Esophagus muscularis mucosa (tissue), 4 donors: ENCODE data around the gene LIPN. TPM values are rescaled to one million over a fixed set of nuclear protein-coding genes. Genes with fewer than 3 reads are reported as not detected.

Source experiments
- DNase-seq: peaks from one replicate; pipeline ENCODE4 v3.0.0-alpha.2; 2017; ENCODE audit errors: extremely low spot score
- H3K27ac ChIP-seq, 4 donors: fragments of 200-600 bp; sonication (generic); replicated peaks in 1 of 4; 1 replicate in 3 of 4; 2 replicates in 1 of 4; pipeline ENCODE4 v1.5.1; 2016 to 2019; ENCODE audit warnings: mild to moderate bottlenecking in 1 of 4
- H3K27me3 ChIP-seq, 4 donors: fragments of 200-600 bp; sonication (generic); one replicate each; pipeline versions ENCODE4 v1.5.1 to v1.6.0; 2016 to 2019
- H3K36me3 ChIP-seq, 4 donors: fragments of 200-600 bp; sonication (generic); one replicate each; pipeline ENCODE4 v1.5.1; 2016 to 2019
- H3K4me1 ChIP-seq, 4 donors: fragments of 200-600 bp; sonication (generic); one replicate each; pipeline ENCODE4 v1.5.1; 2016 to 2019
- H3K4me3 ChIP-seq, 4 donors: fragments of 200-600 bp; sonication (generic); 1 replicate in 2 of 4; 2 replicates in 2 of 4; pipeline ENCODE4 v1.5.1; 2016 to 2019; ENCODE audit warnings: mild to moderate bottlenecking in 4 of 4, moderate library complexity in 1 of 4
- H3K9me3 ChIP-seq, 4 donors: fragments of 200-600 bp; sonication (generic); 1 replicate in 3 of 4; 2 replicates in 1 of 4; pipeline ENCODE4 v1.5.1; 2016 to 2019
- EP300 ChIP-seq: sonication (generic); formaldehyde crosslinking; IDR thresholded peaks from one replicate; pipeline ENCODE4 v1.6.1; 2017; ENCODE audit warnings: antibody characterized with exemption
- POLR2A ChIP-seq: fragments of 450-650 bp; IDR thresholded peaks from one replicate; pipeline ENCODE4 v1.6.1; 2017; ENCODE audit warnings: antibody characterized with exemption, moderate library complexity, mild to moderate bottlenecking, low read depth
- POLR2AphosphoS5 ChIP-seq, 2 donors: sonication (generic); formaldehyde crosslinking; IDR thresholded peaks; one replicate each; pipeline ENCODE4 v1.6.1; 2017; ENCODE audit warnings: antibody characterized with exemption in 2 of 2
- WGBS: methylation state at CpG from one replicate; pipeline ENCODE4 v1.1.5; 2018; 5-methylcytosine and 5-hydroxymethylcytosine counted together
- intact Hi-C: fragments of 100-400 bp; cut with DNase I; formaldehyde crosslinking; loops from one replicate; pipeline ENCODE4 v1.15.1; 2023
- total RNA-seq, 4 donors: library from RNA; depleted of rRNA; stranded (reverse); fragments of >200 nt; gene quantifications; one replicate each; pipeline versions ENCODE4 v1.1.0 to v1.2.1, GENCODE V29; 2016
- TF ChIP-seq, protein P1 (sequence below), 3 experiments: fragments of 200-600 bp in 2 of 3; fragments of 450-650 bp in 1 of 3; sonication (generic) in 2 of 3; IDR thresholded peaks; one replicate each; pipeline ENCODE4 v1.5.1; 2017 to 2019; ENCODE audit warnings: antibody characterized with exemption in 3 of 3, mild to moderate bottlenecking in 2 of 3, moderate library complexity in 1 of 3

LIPN gene
- under 1 TPM in 1 of 4 donors, not detected in 3; 0.33 TPM for total RNA-seq

DNA sequence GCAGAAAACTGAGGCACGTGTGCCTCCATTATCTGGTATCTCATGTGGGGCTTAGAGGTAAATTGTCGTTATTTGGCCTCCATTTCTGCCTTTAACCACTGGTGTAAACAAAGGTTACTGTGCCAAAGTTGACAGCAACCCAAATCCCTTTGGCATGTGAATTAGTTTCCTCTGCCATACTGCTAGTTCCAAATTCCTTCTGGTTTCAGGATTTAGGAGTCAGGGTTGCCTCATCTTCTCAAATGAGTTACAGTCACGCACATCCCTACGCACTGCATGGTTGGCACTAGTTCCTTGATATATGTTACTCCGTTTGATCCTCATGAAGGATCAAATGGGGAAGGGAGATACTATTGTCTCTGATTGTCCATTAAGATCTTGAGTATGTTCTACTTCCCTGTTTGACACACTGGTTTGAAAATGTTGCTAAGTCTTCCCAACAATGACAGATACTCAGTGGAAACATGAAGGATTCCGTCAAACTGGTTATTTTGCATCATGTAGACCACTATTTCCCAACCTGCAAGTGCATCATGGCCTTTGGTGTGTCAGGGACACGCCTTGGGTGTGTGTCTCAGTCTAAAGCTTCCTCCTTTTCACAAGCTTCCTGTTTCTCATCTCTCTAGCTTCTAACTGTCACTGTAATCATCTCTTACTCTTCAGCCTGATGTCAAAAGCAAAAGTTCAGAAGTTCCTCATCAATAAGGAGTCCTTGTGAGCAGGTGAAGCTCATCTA, at the start of gene LIPN:
LIPN (plus strand) TSS at position 655 of the 736 bp plus-strand sequence. CDS start 1,386 bp downstream, outside the sequence.
- intact Hi-C loops, result no loop called here
- H3K36me3 ChIP-seq, result no peaks in the 10 kb centered on the region
- H3K4me3 ChIP-seq, result no peak within 1 kb of the TSS
- no peaks in the 10 kb centered on the region for H3K4me1 ChIP-seq
- no peak within 1 kb of the TSS for H3K27ac ChIP-seq
- H3K9me3 ChIP-seq, result no peaks in the 10 kb centered on the region
- WGBS, result 71% methylated on average over 7 of the region's 7 CpGs
- no peak for TF ChIP-seq EP300
- TF ChIP-seq, protein P1, sequence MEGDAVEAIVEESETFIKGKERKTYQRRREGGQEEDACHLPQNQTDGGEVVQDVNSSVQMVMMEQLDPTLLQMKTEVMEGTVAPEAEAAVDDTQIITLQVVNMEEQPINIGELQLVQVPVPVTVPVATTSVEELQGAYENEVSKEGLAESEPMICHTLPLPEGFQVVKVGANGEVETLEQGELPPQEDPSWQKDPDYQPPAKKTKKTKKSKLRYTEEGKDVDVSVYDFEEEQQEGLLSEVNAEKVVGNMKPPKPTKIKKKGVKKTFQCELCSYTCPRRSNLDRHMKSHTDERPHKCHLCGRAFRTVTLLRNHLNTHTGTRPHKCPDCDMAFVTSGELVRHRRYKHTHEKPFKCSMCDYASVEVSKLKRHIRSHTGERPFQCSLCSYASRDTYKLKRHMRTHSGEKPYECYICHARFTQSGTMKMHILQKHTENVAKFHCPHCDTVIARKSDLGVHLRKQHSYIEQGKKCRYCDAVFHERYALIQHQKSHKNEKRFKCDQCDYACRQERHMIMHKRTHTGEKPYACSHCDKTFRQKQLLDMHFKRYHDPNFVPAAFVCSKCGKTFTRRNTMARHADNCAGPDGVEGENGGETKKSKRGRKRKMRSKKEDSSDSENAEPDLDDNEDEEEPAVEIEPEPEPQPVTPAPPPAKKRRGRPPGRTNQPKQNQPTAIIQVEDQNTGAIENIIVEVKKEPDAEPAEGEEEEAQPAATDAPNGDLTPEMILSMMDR (IDR thresholded peaks at IDR 0.05), result no peak
- no peak for TF ChIP-seq POLR2AphosphoS5 (IDR thresholded peaks at IDR 0.05)
- no peak for TF ChIP-seq POLR2A
- no peaks in the 10 kb centered on the region for H3K27me3 ChIP-seq
- DNase-seq, result no peak

GRCh38 chr10:88715517-88715916, 44.3 kb upstream of the LIPN start:
- H3K36me3 ChIP-seq, result no peaks in the 10 kb centered on the region
- no peak overlapping the region for H3K4me3 ChIP-seq
- intact Hi-C loops, result no loop called here
- DNase-seq, result no peak
- H3K9me3 ChIP-seq, result no peaks in the 10 kb centered on the region
- no peak overlapping the region for H3K27ac ChIP-seq
- no peaks in the 10 kb centered on the region for H3K27me3 ChIP-seq
- TF ChIP-seq, protein P1 (IDR thresholded peaks at IDR 0.05), result no peak
- TF ChIP-seq POLR2AphosphoS5 (IDR thresholded peaks at IDR 0.05), result no peak
- no peak for TF ChIP-seq EP300
- TF ChIP-seq POLR2A, result no peak
- H3K4me1 ChIP-seq, result no peaks in the 10 kb centered on the region
- WGBS, result 97% methylated on average over 1 of the region's 1 CpG

- no peaks in the 10 kb centered on the region for H3K27me3 ChIP-seq
- no peaks in the 10 kb centered on the region for H3K36me3 ChIP-seq
- no peak for DNase-seq
- no peak for TF ChIP-seq EP300
- no peak for TF ChIP-seq POLR2A
- TF ChIP-seq, protein P1 (IDR thresholded peaks at IDR 0.05), result no peak
- no peak for TF ChIP-seq POLR2AphosphoS5 (IDR thresholded peaks at IDR 0.05)
- no peaks in the 10 kb centered on the region for H3K4me1 ChIP-seq
- H3K9me3 ChIP-seq, result no peaks in the 10 kb centered on the region
- WGBS, result 46% methylated on average over 4 of the region's 4 CpGs
- intact Hi-C loops, result no loop called here
- no peak overlapping the region for H3K4me3 ChIP-seq
- no peak overlapping the region for H3K27ac ChIP-seq
These were observed 38.4 kb upstream of the LIPN start for GRCh38 chr10:88721392-88721791.

- no peaks in the 10 kb centered on the region for H3K9me3 ChIP-seq
- H3K27me3 ChIP-seq, result peaks cover 0 to 11% (median 0%) of the 10 kb centered on the region in 4 donors
- H3K4me1 ChIP-seq, result no peaks in the 10 kb centered on the region
- TF ChIP-seq POLR2A (no peak), POLR2AphosphoS5 (IDR thresholded peaks at IDR 0.05) (no peak), EP300 (no peak)
- TF ChIP-seq, protein P1 (IDR thresholded peaks at IDR 0.05), result no peak
- H3K36me3 ChIP-seq, result no peaks in the 10 kb centered on the region
- intact Hi-C loops, result no loop called here
- 50% methylated on average over 1 of the region's 1 CpG for WGBS
- H3K4me3 ChIP-seq, result no peak overlapping the region
- DNase-seq, result no peak
- no peak overlapping the region for H3K27ac ChIP-seq
These were observed 34.0 kb upstream of the LIPN start for GRCh38 chr10:88725798-88726197.
